Retinal pigment epithelial cell (primary cell): ENCODE data around the gene MPHOSPH9.

Experiments
- DNase-seq: peaks from one replicate; pipeline ENCODE4 v3.0.0-alpha.2; 2010; ENCODE audit warnings: low read depth
- H3K4me3 ChIP-seq: 2 replicates; pipeline ENCODE4 v1.5.1; 2011; ENCODE audit warnings: mild to moderate bottlenecking, low read length, control low read depth, moderate library complexity
- CTCF ChIP-seq: conservative IDR thresholded peaks from 2 replicates; pipeline ENCODE4 v1.5.1; 2011; ENCODE audit warnings: low read depth, low read length, control low read depth, inconsistent platforms

MPHOSPH9 gene

GRCh38 chr12:123122626-123123025 is 110.3 kb downstream of the MPHOSPH9 start:
- TF ChIP-seq CTCF: no peak
- no peak for DNase-seq
- H3K4me3 ChIP-seq: no peak overlapping the region

- no peak overlapping the region for H3K4me3 ChIP-seq
- no peak for DNase-seq
- no peak for TF ChIP-seq CTCF
Measured at GRCh38 chr12:123121670-123122069, 111.3 kb downstream of the MPHOSPH9 start.

GRCh38 chr12:123120452-123121166 is 112.3 kb downstream of the MPHOSPH9 start:
- no peak for DNase-seq
- H3K4me3 ChIP-seq: no peak overlapping the region
- no peak for TF ChIP-seq CTCF

GRCh38 chr12:123119808-123120207 is 113.1 kb downstream of the MPHOSPH9 start:
- DNase-seq: no peak
- no peak for TF ChIP-seq CTCF

GRCh38 chr12:123118497-123118896 is 114.4 kb downstream of the MPHOSPH9 start:
- TF ChIP-seq CTCF: no peak
- H3K4me3 ChIP-seq: no peak overlapping the region
- no peak for DNase-seq

More at GRCh38 chr12:123119808-123120207, 113.1 kb downstream of the MPHOSPH9 start:
- no peak overlapping the region for H3K4me3 ChIP-seq

GRCh38 chr12:123115409-123116121 is 117.4 kb downstream of the MPHOSPH9 start:
- no peak overlapping the region for H3K4me3 ChIP-seq
- DNase-seq: no peak

More at GRCh38 chr12:123115409-123116121, 117.4 kb downstream of the MPHOSPH9 start:
- TF ChIP-seq CTCF: no peak
